Endothelial cell of umbilical vein (primary cell): ENCODE results near the gene SWT1. TPM values are rescaled to one million over a fixed set of nuclear protein-coding genes. Genes with fewer than 3 reads are reported as not detected.
"Not testable (repeated sequence)": the region's sequence is repeated elsewhere in the genome, so short reads cannot be mapped to it uniquely, and the experiment has no call there.

Source experiments
- BruUV-seq: library from RNA; stranded (reverse); fragments of 400-500 nt; replicated peaks from 2 replicates; lab custom pipeline; 2021; lab: Mats Ljungman, UMichigan
- CTCF ChIA-PET: fragments of 300-600, 350-600 bp; sonication (Branson Sonifier 250); formaldehyde crosslinking; loops from one replicate; lab custom pipeline; 2021; ENCODE audit warnings: antibody characterized with exemption, inconsistent platforms; lab: Charles Lee
- POLR2A ChIA-PET: fragments of 300-600, 350-600 bp; sonication (Branson Sonifier 250); formaldehyde crosslinking; loops from one replicate; lab custom pipeline; 2021; ENCODE audit warnings: antibody characterized with exemption, inconsistent platforms; lab: Charles Lee
- DNase-seq: peaks from one replicate; pipeline ENCODE4 v3.0.0-alpha.2; 2011; ENCODE audit warnings: low read depth, low spot score
- FAIRE-seq: peaks from 2 replicates; lab custom pipeline; 2011; peaks lifted over from hg19 to GRCh38; lab: Jason Lieb, UNC
- H2AFZ ChIP-seq: 2 replicates; pipeline ENCODE4 v1.6.0; 2012; ENCODE audit warnings: low read depth, low read length, control low read depth, inconsistent platforms
- H3K27ac ChIP-seq: 2 replicates; pipeline ENCODE4 v1.5.1; 2011; ENCODE audit warnings: low read depth, mild to moderate bottlenecking, control low read depth, low read length, moderate library complexity; ENCODE audit not compliant: insufficient read depth
- H3K27me3 ChIP-seq, 2 experiments: 2 replicates each; pipeline versions ENCODE4 v1.6.0 to v1.6.1; 2011; ENCODE audit warnings: low read length in 2 of 2, mixed read lengths in 1 of 2; ENCODE audit not compliant: control insufficient read depth in 2 of 2, insufficient read depth in 2 of 2
- H3K36me3 ChIP-seq, 2 experiments: 2 replicates in 1 of 2; 3 replicates in 1 of 2; pipeline ENCODE4 v1.5.1; 2011; ENCODE audit warnings: low read length in 2 of 2, mild to moderate bottlenecking in 1 of 2, moderate library complexity in 1 of 2; ENCODE audit not compliant: control insufficient read depth in 2 of 2, insufficient read depth in 2 of 2; ENCODE audit errors: extremely low read depth in 1 of 2
- H3K4me1 ChIP-seq: 3 replicates; pipeline ENCODE4 v1.5.1; 2011; ENCODE audit warnings: mild to moderate bottlenecking, low read length; ENCODE audit not compliant: control insufficient read depth, insufficient read depth; ENCODE audit errors: extremely low read depth
- H3K4me2 ChIP-seq: 2 replicates; pipeline ENCODE4 v1.6.1; 2011; ENCODE audit warnings: low read length, control low read depth, mixed read lengths; ENCODE audit not compliant: insufficient read depth
- H3K4me3 ChIP-seq, 3 experiments: fragments of 200-600 bp in 1 of 3; sonication (generic), shearing (Covaris generic) in 1 of 3; replicated peaks in 1 of 3; 2 replicates each; pipeline ENCODE4 v1.5.1; 2011 to 2016; ENCODE audit warnings: control low read depth in 3 of 3, low read length in 3 of 3, mild to moderate bottlenecking in 2 of 3, inconsistent platforms in 1 of 3, low read depth in 1 of 3, moderate library complexity in 1 of 3; ENCODE audit not compliant: insufficient read depth in 1 of 3
- H3K79me2 ChIP-seq: 2 replicates; pipeline ENCODE4 v1.6.0; 2012; ENCODE audit warnings: low read length, inconsistent platforms; ENCODE audit not compliant: control insufficient read depth, insufficient read depth
- H3K9ac ChIP-seq: replicated peaks from 2 replicates; pipeline ENCODE3; 2011; ENCODE audit warnings: low read length, control low read depth; ENCODE audit not compliant: insufficient read depth; ENCODE audit errors: extremely low read depth
- H3K9me1 ChIP-seq: replicated peaks from 3 replicates; pipeline ENCODE4 v1.6.0; 2011; ENCODE audit warnings: mild to moderate bottlenecking, low read length; ENCODE audit not compliant: control insufficient read depth, insufficient read depth; ENCODE audit errors: extremely low read depth
- H3K9me3 ChIP-seq: replicated peaks from 2 replicates; pipeline ENCODE4 v1.5.1; 2012; ENCODE audit warnings: low read length, inconsistent platforms; ENCODE audit not compliant: control insufficient read depth, insufficient read depth
- H4K20me1 ChIP-seq: replicated peaks from 2 replicates; pipeline ENCODE3; 2011; ENCODE audit warnings: mild to moderate bottlenecking, low read length; ENCODE audit not compliant: control insufficient read depth, insufficient read depth; ENCODE audit errors: extremely low read depth
- FOS ChIP-seq: IDR thresholded peaks from 2 replicates; pipeline ENCODE4 v1.6.1; 2011; ENCODE audit warnings: mild to moderate bottlenecking, low read length, moderate library complexity, borderline replicate concordance; ENCODE audit not compliant: insufficient read depth
- JUN ChIP-seq: IDR thresholded peaks from 2 replicates; pipeline ENCODE4 v1.6.1; 2011; ENCODE audit warnings: borderline replicate concordance, low read depth; ENCODE audit not compliant: insufficient read length, insufficient read depth
- MYC ChIP-seq: IDR thresholded peaks from one replicate; pipeline ENCODE4 v1.6.1; 2011; ENCODE audit warnings: mild to moderate bottlenecking, low read depth, low read length
- dilution Hi-C: fragments of 300-500 bp; cut with MboI; formaldehyde crosslinking; loops from one replicate; pipeline ENCODE4 v1.15.0; 2019; ENCODE audit warnings: low sequenced_read_pairs; ENCODE audit not compliant: extremely low pct_ligation_motif_present
- intact Hi-C: fragments of 100-400 bp; cut with micrococcal nuclease; formaldehyde crosslinking; loops from one replicate; pipeline ENCODE4 v1.10.0; 2022
- polyA plus RNA-seq, 4 experiments: library from polyadenylated mRNA; depleted of rRNA in 3 of 4; stranded (reverse) in 3 of 4; unstranded in 1 of 4; fragments of >200 nt; gene quantifications; 2 replicates each; pipeline versions ENCODE4 v1.2.1 to v1.2.3, GENCODE V29; 2011 to 2012; ENCODE audit warnings: missing spikeins in 1 of 4
- total RNA-seq: library from RNA; stranded (reverse); gene quantifications from 2 replicates; pipeline ENCODE4 v1.2.3, GENCODE V29; 2021
- TF ChIP-seq, protein P1 (sequence below): IDR thresholded peaks from 2 replicates; pipeline ENCODE4 v1.6.1; 2011; ENCODE audit not compliant: insufficient read depth, insufficient read length

The SWT1 gene
- total and polyA plus RNA-seq, 2 donors (not counting 3 experiments of a cell fraction or from before 2014, with no cell fraction given): 1.0 to 4.3 TPM

GRCh38 chr1:185193756-185194155 is 36.8 kb downstream of the SWT1 start:
- Histone ChIP-seq H3K4me1 (no peaks in the 10 kb centered on the region), H3K9me1 (no peaks in the 10 kb centered on the region), H3K4me3 (no peak overlapping the region), H3K27me3 (no peaks in the 10 kb centered on the region), H3K9ac (no peak overlapping the region), H3K36me3 (no peaks in the 10 kb centered on the region), H3K4me2 (no peak overlapping the region), H3K9me3 (no peaks in the 10 kb centered on the region), H4K20me1 (no peaks in the 10 kb centered on the region), H3K27ac (no peak overlapping the region), H3K79me2 (no peaks in the 10 kb centered on the region), H2AFZ (no peak overlapping the region)
- TF ChIP-seq, protein P1, sequence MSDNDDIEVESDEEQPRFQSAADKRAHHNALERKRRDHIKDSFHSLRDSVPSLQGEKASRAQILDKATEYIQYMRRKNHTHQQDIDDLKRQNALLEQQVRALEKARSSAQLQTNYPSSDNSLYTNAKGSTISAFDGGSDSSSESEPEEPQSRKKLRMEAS: no peak
- TF ChIP-seq MYC: no peak
- TF ChIP-seq FOS: no peak
- TF ChIP-seq JUN: no peak
- dilution Hi-C loops (no loop called here), intact Hi-C loops (no loop called here)
- ChIA-PET CTCF (no interaction called here), POLR2A (no interaction called here)
- BruUV-seq: no TSS peak
- DNase-seq: no peak
- no peak for FAIRE-seq

GRCh38 chr1:185198712-185199111 is 41.7 kb downstream of the SWT1 start:
- FAIRE-seq, H3K9me1 ChIP-seq, H3K9me3 ChIP-seq, H4K20me1 ChIP-seq, BruUV-seq, POLR2A ChIA-PET, DNase-seq, H3K4me3 ChIP-seq, intact Hi-C loops, H3K79me2 ChIP-seq, H3K4me1 ChIP-seq, H3K4me2 ChIP-seq, H2AFZ ChIP-seq, H3K9ac ChIP-seq, H3K36me3 ChIP-seq, dilution Hi-C loops, H3K27ac ChIP-seq, H3K27me3 ChIP-seq: not testable (repeated sequence)
- CTCF ChIA-PET: interaction anchor here (0.9 kb wide), 1 partner anchor 10 kb away, joined by 4 read pairs; no protein-coding TSS in a partner anchor
